ENCODE results near the gene SNAI1.

- TF ChIP-seq CTCF (IDR thresholded peaks at IDR 0.05) (no peak), EP300 (IDR thresholded peaks at IDR 0.05) (no peak), POLR2AphosphoS5 (IDR thresholded peaks at IDR 0.05) (no peak)
Observed at GRCh38 chr20:49983123-49983847, 505 bp downstream of the SNAI1 start.

Data from suprapubic skin (tissue), 4 donors.